ENCODE results near the gene GALR2. TPM values are rescaled to one million over a fixed set of nuclear protein-coding genes. Genes with fewer than 3 reads are reported as not detected.
A peak's percentile ranks its signal among the peaks of the same experiment; 100 is the strongest.

Gene GALR2
- total and polyA plus RNA-seq, 9 of the 15 experiments (the other 6 are each of a cell fraction or from before 2014, with no cell fraction given): 0.34 TPM; not detected in 8

- TF ChIP-seq, protein P1, sequence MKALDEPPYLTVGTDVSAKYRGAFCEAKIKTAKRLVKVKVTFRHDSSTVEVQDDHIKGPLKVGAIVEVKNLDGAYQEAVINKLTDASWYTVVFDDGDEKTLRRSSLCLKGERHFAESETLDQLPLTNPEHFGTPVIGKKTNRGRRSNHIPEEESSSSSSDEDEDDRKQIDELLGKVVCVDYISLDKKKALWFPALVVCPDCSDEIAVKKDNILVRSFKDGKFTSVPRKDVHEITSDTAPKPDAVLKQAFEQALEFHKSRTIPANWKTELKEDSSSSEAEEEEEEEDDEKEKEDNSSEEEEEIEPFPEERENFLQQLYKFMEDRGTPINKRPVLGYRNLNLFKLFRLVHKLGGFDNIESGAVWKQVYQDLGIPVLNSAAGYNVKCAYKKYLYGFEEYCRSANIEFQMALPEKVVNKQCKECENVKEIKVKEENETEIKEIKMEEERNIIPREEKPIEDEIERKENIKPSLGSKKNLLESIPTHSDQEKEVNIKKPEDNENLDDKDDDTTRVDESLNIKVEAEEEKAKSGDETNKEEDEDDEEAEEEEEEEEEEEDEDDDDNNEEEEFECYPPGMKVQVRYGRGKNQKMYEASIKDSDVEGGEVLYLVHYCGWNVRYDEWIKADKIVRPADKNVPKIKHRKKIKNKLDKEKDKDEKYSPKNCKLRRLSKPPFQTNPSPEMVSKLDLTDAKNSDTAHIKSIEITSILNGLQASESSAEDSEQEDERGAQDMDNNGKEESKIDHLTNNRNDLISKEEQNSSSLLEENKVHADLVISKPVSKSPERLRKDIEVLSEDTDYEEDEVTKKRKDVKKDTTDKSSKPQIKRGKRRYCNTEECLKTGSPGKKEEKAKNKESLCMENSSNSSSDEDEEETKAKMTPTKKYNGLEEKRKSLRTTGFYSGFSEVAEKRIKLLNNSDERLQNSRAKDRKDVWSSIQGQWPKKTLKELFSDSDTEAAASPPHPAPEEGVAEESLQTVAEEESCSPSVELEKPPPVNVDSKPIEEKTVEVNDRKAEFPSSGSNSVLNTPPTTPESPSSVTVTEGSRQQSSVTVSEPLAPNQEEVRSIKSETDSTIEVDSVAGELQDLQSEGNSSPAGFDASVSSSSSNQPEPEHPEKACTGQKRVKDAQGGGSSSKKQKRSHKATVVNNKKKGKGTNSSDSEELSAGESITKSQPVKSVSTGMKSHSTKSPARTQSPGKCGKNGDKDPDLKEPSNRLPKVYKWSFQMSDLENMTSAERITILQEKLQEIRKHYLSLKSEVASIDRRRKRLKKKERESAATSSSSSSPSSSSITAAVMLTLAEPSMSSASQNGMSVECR (CRISPR knock-in tag; IDR thresholded peaks at IDR 0.05): peak; percentile 45; the same call in 1 of the 2 replicates
- TF ChIP-seq RB1 (IDR thresholded peaks at IDR 0.05; ENCODE audit: low read depth) (no peak), ZNF277 (CRISPR knock-in tag; IDR thresholded peaks at IDR 0.05; ENCODE audit: borderline replicate concordance) (no peak), GATA2 (CRISPR knock-in tag; IDR thresholded peaks at IDR 0.05) (no peak)
Measured at GRCh38 chr17:76078860-76079534, 4.4 kb downstream of the GALR2 start, which contains the start of gene ZACN (continued).

Data from K562 (cell line).